H1 (cell line): ENCODE measurements around the gene KCNN1. TPM values are rescaled to one million over a fixed set of nuclear protein-coding genes. Genes with fewer than 3 reads are reported as not detected.
A peak's percentile ranks its signal among the peaks of the same experiment; 100 is the strongest.

Experiments
- CTCF ChIA-PET: fragments of 300-600 bp; sonication (Branson Sonifier 250); formaldehyde crosslinking; loops from one replicate; lab custom pipeline; 2021; ENCODE audit not compliant: partially characterized antibody; lab: Charles Lee
- POLR2A ChIA-PET: fragments of 300-600 bp; sonication (Branson Sonifier 250); formaldehyde crosslinking; loops from one replicate; lab custom pipeline; 2021; ENCODE audit warnings: inconsistent platforms; ENCODE audit not compliant: partially characterized antibody; lab: Charles Lee
- DNase-seq, 2 experiments: peaks; one replicate each; pipeline versions ENCODE4 v3.0.0 to v3.0.0-alpha.2; 2010 to 2022; ENCODE audit warnings: low spot score in 2 of 2, low read depth in 1 of 2, mixed read lengths in 1 of 2
- FAIRE-seq: peaks from 2 replicates; lab custom pipeline; 2011; peaks lifted over from hg19 to GRCh38; lab: Jason Lieb, UNC
- H2AFZ ChIP-seq: 2 replicates; pipeline ENCODE4 v1.8.1; 2012; ENCODE audit warnings: low read length, inconsistent platforms
- H2AK5ac ChIP-seq: 2 replicates; pipeline ENCODE4 v1.6.1; 2013; ENCODE audit warnings: low read depth, low read length
- H2BK120ac ChIP-seq: replicated peaks from 2 replicates; pipeline ENCODE3; 2013; ENCODE audit warnings: low read depth, low read length, inconsistent platforms
- H2BK12ac ChIP-seq: 2 replicates; pipeline ENCODE4 v1.6.1; 2013; ENCODE audit warnings: low read depth, low read length
- H2BK15ac ChIP-seq: 2 replicates; pipeline ENCODE4 v1.6.1; 2013; ENCODE audit warnings: low read length
- H2BK20ac ChIP-seq: 2 replicates; pipeline ENCODE4 v1.6.1; 2013; ENCODE audit warnings: low read length
- H2BK5ac ChIP-seq: 2 replicates; pipeline ENCODE4 v1.6.1; 2013; ENCODE audit warnings: low read depth, low read length
- H3K14ac ChIP-seq: 2 replicates; pipeline ENCODE4 v1.6.1; 2013; ENCODE audit warnings: inconsistent platforms; ENCODE audit not compliant: insufficient read length
- H3K18ac ChIP-seq: 2 replicates; pipeline ENCODE4 v1.6.1; 2013; ENCODE audit warnings: low read length; ENCODE audit errors: extremely low read depth
- H3K23ac ChIP-seq: 2 replicates; pipeline ENCODE4 v1.6.1; 2013; ENCODE audit warnings: inconsistent platforms; ENCODE audit not compliant: insufficient read length
- H3K23me2 ChIP-seq: 2 replicates; pipeline ENCODE4 v1.6.1; 2013; ENCODE audit warnings: low read depth, low read length
- H3K27ac ChIP-seq: 2 replicates; pipeline ENCODE4 v1.6.1; 2011; ENCODE audit warnings: low read depth, low read length, inconsistent platforms
- H3K27me3 ChIP-seq, 4 experiments: replicated peaks in 1 of 4; 1 replicate in 1 of 4; 2 replicates in 3 of 4; pipeline versions ENCODE4 v1.6.1 to v1.8.1; 2011 to 2013; ENCODE audit warnings: low read length in 3 of 4, mild to moderate bottlenecking in 3 of 4, inconsistent platforms in 2 of 4, mixed read lengths in 2 of 4, moderate library complexity in 1 of 4; ENCODE audit not compliant: control insufficient read depth in 3 of 4, insufficient read depth in 3 of 4; ENCODE audit errors: extremely low read depth in 1 of 4
- H3K36me3 ChIP-seq, 4 experiments: 2 replicates each; pipeline versions ENCODE4 v1.6.1 to v1.8.1; 2011 to 2013; ENCODE audit warnings: mild to moderate bottlenecking in 4 of 4, low read length in 3 of 4, moderate library complexity in 2 of 4, control low read depth in 1 of 4, inconsistent platforms in 1 of 4; ENCODE audit not compliant: insufficient read depth in 4 of 4, control insufficient read depth in 2 of 4
- H3K4ac ChIP-seq: replicated peaks from 2 replicates; pipeline ENCODE3; 2013; ENCODE audit warnings: low read length, low read depth, mixed read lengths, inconsistent platforms; ENCODE audit not compliant: insufficient read length
- H3K4me1 ChIP-seq, 4 experiments: replicated peaks in 1 of 4; 1 replicate in 1 of 4; 2 replicates in 3 of 4; pipeline versions ENCODE4 v1.6.1 to v1.8.1; 2011 to 2013; ENCODE audit warnings: low read length in 3 of 4, inconsistent platforms in 2 of 4, mixed read lengths in 1 of 4; ENCODE audit not compliant: insufficient read depth in 4 of 4, control insufficient read depth in 3 of 4
- H3K4me2 ChIP-seq, 2 experiments: 2 replicates each; pipeline versions ENCODE4 v1.6.1 to v1.8.1; 2011 to 2013; ENCODE audit warnings: low read depth in 2 of 2, low read length in 2 of 2, control low read depth in 1 of 2, inconsistent platforms in 1 of 2, mild to moderate bottlenecking in 1 of 2; ENCODE audit not compliant: insufficient read depth in 1 of 2
- H3K4me3 ChIP-seq, 4 experiments: fragments of 200-600, 300-600 bp in 1 of 4; sonication (generic), shearing (Covaris generic), sonication (Bioruptor Twin) in 1 of 4; 2 replicates each; pipeline versions ENCODE4 v1.5.1 to v1.8.1; 2011 to 2016; ENCODE audit warnings: low read length in 4 of 4, low read depth in 3 of 4, control low read depth in 2 of 4, inconsistent platforms in 2 of 4, mild to moderate bottlenecking in 2 of 4, mixed read lengths in 1 of 4, moderate library complexity in 1 of 4; ENCODE audit not compliant: insufficient read depth in 2 of 4; ENCODE audit errors: extremely low read depth in 1 of 4
- H3K56ac ChIP-seq: replicated peaks from 2 replicates; pipeline ENCODE3; 2013; ENCODE audit warnings: low read depth, mild to moderate bottlenecking, mixed read lengths, low read length, inconsistent platforms; ENCODE audit not compliant: insufficient read length
- H3K79me1 ChIP-seq: 2 replicates; pipeline ENCODE4 v1.6.1; 2013; ENCODE audit warnings: low read depth, low read length, control low read depth
- H3K79me2 ChIP-seq, 2 experiments: 2 replicates each; pipeline versions ENCODE4 v1.6.1 to v1.8.1; 2012 to 2013; ENCODE audit warnings: low read length in 2 of 2, mild to moderate bottlenecking in 2 of 2, inconsistent platforms in 1 of 2; ENCODE audit not compliant: insufficient read depth in 2 of 2, control insufficient read depth in 1 of 2
- H3K9ac ChIP-seq, 4 experiments: replicated peaks in 1 of 4; 1 replicate in 1 of 4; 2 replicates in 3 of 4; pipeline versions ENCODE4 v1.6.1 to v1.8.1; 2011 to 2013; ENCODE audit warnings: low read depth in 3 of 4, low read length in 3 of 4, control low read depth in 2 of 4, mild to moderate bottlenecking in 2 of 4, moderate library complexity in 2 of 4, inconsistent platforms in 1 of 4; ENCODE audit errors: extremely low read depth in 1 of 4
- H3K9me3 ChIP-seq, 2 experiments: 2 replicates each; pipeline versions ENCODE4 v1.6.1 to v1.8.1; 2012 to 2013; ENCODE audit warnings: mild to moderate bottlenecking in 2 of 2, moderate library complexity in 2 of 2, control low read depth in 1 of 2, inconsistent platforms in 1 of 2, low read depth in 1 of 2, low read length in 1 of 2, mixed read lengths in 1 of 2; ENCODE audit not compliant: insufficient read depth in 2 of 2
- H4K20me1 ChIP-seq, 2 experiments: replicated peaks in 1 of 2; 2 replicates each; pipeline versions ENCODE3 to v1.8.1; 2011 to 2013; ENCODE audit warnings: inconsistent platforms in 2 of 2, low read length in 2 of 2, mild to moderate bottlenecking in 1 of 2; ENCODE audit not compliant: insufficient read depth in 2 of 2, control insufficient read depth in 1 of 2
- H4K5ac ChIP-seq: 2 replicates; pipeline ENCODE4 v1.6.1; 2013; ENCODE audit warnings: low read length, low read depth, mixed read lengths, inconsistent platforms; ENCODE audit not compliant: insufficient read length
- H4K8ac ChIP-seq: 2 replicates; pipeline ENCODE4 v1.8.0; 2013; ENCODE audit warnings: mild to moderate bottlenecking, moderate library complexity, low read length, inconsistent platforms; ENCODE audit not compliant: insufficient read depth; ENCODE audit errors: extremely low read depth
- H4K91ac ChIP-seq: replicated peaks from 2 replicates; pipeline ENCODE3; 2013; ENCODE audit warnings: low read length, mixed read lengths, inconsistent platforms; ENCODE audit not compliant: insufficient read length
- ATF2 ChIP-seq: IDR thresholded peaks from 2 replicates; pipeline ENCODE4 v1.6.1; 2012; ENCODE audit warnings: low read length, inconsistent platforms
- KDM1A ChIP-seq: fragments of 200-600, 300-600 bp; sonication (generic); IDR thresholded peaks from 2 replicates; pipeline ENCODE4 v1.7.1; 2016; ENCODE audit warnings: mild to moderate bottlenecking, low read length, borderline replicate concordance
- WGBS, 2 experiments: shearing (Covaris generic) in 1 of 2; methylation state at CpG; one replicate each; pipeline versions ENCODE4 v1.1.6 to v1.1.7; 2013 to 2015; ENCODE audit warnings: low lambda C conversion rate in 2 of 2, mixed read lengths in 2 of 2, inconsistent platforms in 1 of 2, low coverage in 1 of 2, missing lambda C conversion rate in 1 of 2; ENCODE audit not compliant: insufficient replicate concordance in 2 of 2, insufficient coverage in 1 of 2, insufficient read length in 1 of 2; ENCODE audit errors: extremely low coverage in 1 of 2, missing lambda C conversion rate in 1 of 2; 5-methylcytosine and 5-hydroxymethylcytosine counted together
- polyA plus RNA-seq, 7 experiments: library from polyadenylated mRNA; depleted of rRNA in 3 of 7; stranded (reverse) in 5 of 7; unstranded in 2 of 7; fragments of >200 nt in 5 of 7; fragments of 200-250 nt in 2 of 7; gene quantifications; 1 replicate in 5 of 7; 2 replicates in 1 of 7; 4 replicates in 1 of 7; pipeline versions ENCODE4 v1.2.1 to v1.2.3, GENCODE V29; 2011 to 2013; ENCODE audit warnings: missing spikeins in 2 of 7, mixed read lengths in 2 of 7
- total RNA-seq: library from RNA; stranded (reverse); fragmentation: NEBNext Ultra II Directional; extraction: Animal tissue kit (Norgen Biotek cat#: 25700); gene quantifications from 2 replicates; pipeline ENCODE4 v1.2.1, GENCODE V29; 2021

The KCNN1 gene
- total and polyA plus RNA-seq, 2 of the 8 experiments (the other 6 are each of a cell fraction or from before 2014, with no cell fraction given), result 11.0 to 12.5 TPM

- Histone ChIP-seq H3K9ac (no peak overlapping the region), H2BK12ac (no peak overlapping the region), H4K20me1 (peaks cover 0 to 3% of the 10 kb centered on the region in 2 experiments), H3K79me1 (no peaks in the 10 kb centered on the region)
- DNase-seq, result no peak
- WGBS, 2 experiments, result 77% methylated on average over 2 of the region's 3 CpGs; no CpG with 5 or more reads in 1 of the 2 experiments
- no peak for TF ChIP-seq ATF2
- peak; percentile 38; the same call in 1 of the 2 replicates for TF ChIP-seq KDM1A
- TF ChIP-seq, all 59 proteins: peak for 1
- Histone ChIP-seq H3K18ac (no peak overlapping the region), H4K91ac (no peak overlapping the region), H3K56ac (no peak overlapping the region), H3K79me2 (no peaks in the 10 kb centered on the region), H3K14ac (no peak overlapping the region), H3K4me2 (no peak overlapping the region), H2BK20ac (peak overlapping the region; percentile 21; the same call in 1 of the 2 replicates), H2AK5ac (no peak overlapping the region), H2BK15ac (no peak overlapping the region), H2BK5ac (0 out of 2 replicates have a peak overlapping the region, but pooled peaks have one; percentile 10), H2BK120ac (no peak overlapping the region), H3K4me1 (peaks cover 0 to 22% (median 11%) of the 10 kb centered on the region in 4 experiments; a peak in 6 of 7 replicates), H3K27ac (no peak overlapping the region), H4K8ac (0 out of 2 replicates have a peak overlapping the region, but pooled peaks have one; percentile 15), H3K4ac (no peak overlapping the region), H3K27me3 (peaks cover 8 to 27% (median 19%) of the 10 kb centered on the region in 4 experiments), H3K23me2 (peaks cover 3% of the 10 kb centered on the region; the same call in 1 of the 2 replicates), H3K9me3 (no peaks in the 10 kb centered on the region), H3K4me3 (no peak overlapping the region), H2AFZ (no peak overlapping the region), H3K23ac (no peak overlapping the region), H3K36me3 (no peaks in the 10 kb centered on the region), H4K5ac (no peak overlapping the region)
- ChIA-PET CTCF (interaction anchor here (1.2 to 21.5 kb wide), 7 partner anchors 11 to 39 kb away, joined by 3 to 271 read pairs (median 5); no protein-coding TSS in a partner anchor), POLR2A (interaction anchor here (0.8 to 2.1 kb wide), 6 partner anchors 9 to 96 kb away, joined by 3 to 7 read pairs (median 3); partner anchors contain the start of genes CCDC124 and KCNN1)
- FAIRE-seq, result no peak
Observed at GRCh38 chr19:17957149-17957849, 9.6 kb upstream of the KCNN1 start.
